K562 treated with DMSO at 1 percent for 12 hours (cell line): ENCODE results near the gene IGLL1. TPM values are rescaled to one million over a fixed set of nuclear protein-coding genes. Genes with fewer than 3 reads are reported as not detected.

Experiments used
- total RNA-seq: library from RNA; unstranded; fragments of 300-600 nt; gene quantifications from 2 replicates; pipeline ENCODE4 v1.2.3, GENCODE V29; 2022; ENCODE audit not compliant: insufficient read depth

IGLL1 gene
- total RNA-seq = not detected in 2 replicates

GRCh38 chr22:23579870-23580575, at the start of gene IGLL1:
IGLL1 (minus strand) TSS chr22:23580290; CDS start chr22:23580190, 100 bp downstream.

Other genes with a start within 250 kb of the IGLL1 start
- not detected in 2 replicates for gene DRICH1, start 52.0 kb upstream of the IGLL1 start, total RNA-seq
- not detected in 2 replicates for gene RGL4, start 110.7 kb upstream of the IGLL1 start, total RNA-seq
- gene ZNF70, start 170.8 kb upstream of the IGLL1 start, total RNA-seq = 0.59 and 1.9 TPM in 2 replicates
- not detected in 2 replicates for gene VPREB3, start 174.1 kb upstream of the IGLL1 start, total RNA-seq
- not detected in 2 replicates for gene C22orf15, start 182.7 kb upstream of the IGLL1 start, total RNA-seq
- 110 and 118 TPM in 2 replicates for gene CHCHD10, start 187.7 kb upstream of the IGLL1 start, total RNA-seq
- gene MMP11, start 192.6 kb upstream of the IGLL1 start, total RNA-seq = 0.96 and 2.1 TPM in 2 replicates
- 92.3 and 98.6 TPM in 2 replicates for gene SMARCB1, start 206.7 kb upstream of the IGLL1 start, total RNA-seq